IMR-90 (cell line): ENCODE measurements around the gene ZNF524. TPM values are rescaled to one million over a fixed set of nuclear protein-coding genes. Genes with fewer than 3 reads are reported as not detected.

Source experiments
- ATAC-seq: fragments of 200-7000 bp; cut with Tn5 transposase; 2 replicates; pipeline ENCODE4 v1.9.1; 2020; ENCODE audit warnings: low read depth, mild to moderate bottlenecking, moderate library complexity
- BruUV-seq: library from RNA; stranded (reverse); fragments of 400-500 nt; replicated peaks from 2 replicates; lab custom pipeline; 2021; lab: Mats Ljungman, UMichigan
- CTCF ChIA-PET: fragments of 300-600 bp; formaldehyde crosslinking; extraction: SDS; loops from one replicate; lab custom pipeline; 2021; ENCODE audit warnings: antibody characterized with exemption; lab: Yijun Ruan, JAX
- POLR2A ChIA-PET: fragments of 300-600 bp; sonication (Branson Sonifier 250); formaldehyde crosslinking; loops from one replicate; lab custom pipeline; 2022; ENCODE audit warnings: antibody characterized with exemption; ENCODE audit not compliant: unreplicated experiment; lab: Charles Lee
- DNase-seq: peaks from one replicate; pipeline ENCODE4 v3.0.0; 2013
- H2AFZ ChIP-seq: replicated peaks from 2 replicates; pipeline ENCODE3; 2013; ENCODE audit warnings: low read length, mild to moderate bottlenecking; ENCODE audit not compliant: poor library complexity
- H2AK5ac ChIP-seq: 2 replicates; pipeline ENCODE4 v1.6.1; 2013; ENCODE audit warnings: low read depth, low read length, inconsistent platforms
- H2AK9ac ChIP-seq: replicated peaks from 2 replicates; pipeline ENCODE3; 2013; ENCODE audit warnings: mild to moderate bottlenecking, low read depth, low read length, moderate library complexity; ENCODE audit not compliant: poor library complexity
- H2BK120ac ChIP-seq: 2 replicates; pipeline ENCODE4 v1.6.1; 2013; ENCODE audit warnings: low read depth, low read length, inconsistent platforms
- H2BK15ac ChIP-seq: 3 replicates; pipeline ENCODE4 v1.6.1; 2013; ENCODE audit warnings: low read depth, low read length, inconsistent platforms
- H2BK20ac ChIP-seq: 2 replicates; pipeline ENCODE4 v1.6.1; 2013; ENCODE audit warnings: low read depth, mild to moderate bottlenecking, inconsistent platforms, low read length, moderate library complexity
- H2BK5ac ChIP-seq: 2 replicates; pipeline ENCODE4 v1.6.1; 2013; ENCODE audit warnings: mild to moderate bottlenecking, low read depth, low read length, inconsistent platforms; ENCODE audit not compliant: poor library complexity, severe bottlenecking
- H3K14ac ChIP-seq: replicated peaks from 2 replicates; pipeline ENCODE4 v1.6.1; 2013; ENCODE audit warnings: low read depth, low read length, inconsistent platforms
- H3K18ac ChIP-seq: 2 replicates; pipeline ENCODE4 v1.6.1; 2013; ENCODE audit warnings: low read depth, low read length, control low read depth
- H3K23ac ChIP-seq: 2 replicates; pipeline ENCODE4 v1.6.1; 2013; ENCODE audit warnings: low read depth, low read length, inconsistent platforms
- H3K27ac ChIP-seq: 2 replicates; pipeline ENCODE4 v1.5.1; 2013; ENCODE audit warnings: mild to moderate bottlenecking, control low read depth, low read length; ENCODE audit not compliant: insufficient read depth
- H3K27me3 ChIP-seq: 2 replicates; pipeline ENCODE4 v1.6.1; 2013; ENCODE audit warnings: low read length; ENCODE audit not compliant: control insufficient read depth, insufficient read depth
- H3K36me3 ChIP-seq: 2 replicates; pipeline ENCODE4 v1.6.1; 2013; ENCODE audit warnings: low read length, mixed read lengths; ENCODE audit not compliant: control insufficient read depth, insufficient read depth
- H3K4ac ChIP-seq: 2 replicates; pipeline ENCODE4 v1.6.1; 2013; ENCODE audit warnings: low read depth, low read length, inconsistent platforms
- H3K4me1 ChIP-seq: 2 replicates; pipeline ENCODE4 v1.6.1; 2013; ENCODE audit warnings: low read length, mixed read lengths; ENCODE audit not compliant: control insufficient read depth, insufficient read depth
- H3K4me2 ChIP-seq: 2 replicates; pipeline ENCODE4 v1.6.1; 2013; ENCODE audit warnings: low read depth, mild to moderate bottlenecking, control low read depth, low read length, moderate library complexity
- H3K4me3 ChIP-seq: 2 replicates; pipeline ENCODE4 v1.5.1; 2013; ENCODE audit warnings: low read depth, mild to moderate bottlenecking, control low read depth, low read length, moderate library complexity; ENCODE audit not compliant: insufficient read depth
- H3K56ac ChIP-seq: 2 replicates; pipeline ENCODE4 v1.6.1; 2013; ENCODE audit warnings: low read length, inconsistent platforms; ENCODE audit not compliant: insufficient read depth; ENCODE audit errors: extremely low read depth
- H3K79me1 ChIP-seq, 2 experiments: 2 replicates each; pipeline ENCODE4 v1.6.1; 2013; ENCODE audit warnings: low read length in 2 of 2, inconsistent platforms in 1 of 2, low read depth in 1 of 2
- H3K9ac ChIP-seq: 2 replicates; pipeline ENCODE4 v1.6.1; 2013; ENCODE audit warnings: low read depth, low read length, control low read depth
- H3K9me1 ChIP-seq: 2 replicates; pipeline ENCODE4 v1.6.1; 2013; ENCODE audit warnings: low read length, inconsistent platforms; ENCODE audit not compliant: insufficient read depth
- H3K9me3 ChIP-seq: 2 replicates; pipeline ENCODE4 v1.6.1; 2013; ENCODE audit warnings: low read length; ENCODE audit not compliant: control insufficient read depth, insufficient read depth
- H4K20me1 ChIP-seq: 2 replicates; pipeline ENCODE4 v1.6.1; 2013; ENCODE audit warnings: low read length, inconsistent platforms; ENCODE audit not compliant: insufficient read depth
- H4K5ac ChIP-seq: 2 replicates; pipeline ENCODE4 v1.6.1; 2013; ENCODE audit warnings: mild to moderate bottlenecking, low read depth, low read length, control low read depth
- H4K8ac ChIP-seq, 2 experiments: 2 replicates each; pipeline ENCODE4 v1.6.1; 2013; ENCODE audit warnings: low read depth in 2 of 2, low read length in 2 of 2, control low read depth in 1 of 2, inconsistent platforms in 1 of 2
- H4K91ac ChIP-seq: 2 replicates; pipeline ENCODE4 v1.6.1; 2013; ENCODE audit warnings: low read depth, low read length, inconsistent platforms; ENCODE audit not compliant: insufficient read depth
- BHLHE40 ChIP-seq: fragments of 150-350 bp; IDR thresholded peaks from 2 replicates; pipeline ENCODE4 v1.6.1; 2016; ENCODE audit warnings: mild to moderate bottlenecking, low read depth, low read length
- CEBPB ChIP-seq: IDR thresholded peaks from 2 replicates; pipeline ENCODE4 v1.6.1; 2012; ENCODE audit warnings: low read depth, low read length, improper control_type of control experiment
- CHD1 ChIP-seq: IDR thresholded peaks from 2 replicates; pipeline ENCODE4 v1.6.1; 2012; ENCODE audit warnings: low read depth, low read length, improper control_type of control experiment
- MAZ ChIP-seq: IDR thresholded peaks from 2 replicates; pipeline ENCODE4 v1.6.1; 2012; ENCODE audit warnings: low read depth, mild to moderate bottlenecking, low read length, improper control_type of control experiment, moderate library complexity, borderline replicate concordance
- NFE2L2 ChIP-seq: fragments of 150-350 bp; IDR thresholded peaks from 2 replicates; pipeline ENCODE4 v1.6.1; 2016; ENCODE audit warnings: low read depth, mild to moderate bottlenecking, low read length
- POLR2A ChIP-seq: IDR thresholded peaks from 2 replicates; pipeline ENCODE4 v1.6.1; 2012; ENCODE audit warnings: mild to moderate bottlenecking, low read depth, low read length
- RAD21 ChIP-seq: IDR thresholded peaks from 2 replicates; pipeline ENCODE4 v1.6.1; 2012; ENCODE audit warnings: low read length, improper control_type of control experiment
- RCOR1 ChIP-seq: IDR thresholded peaks from 2 replicates; pipeline ENCODE4 v1.6.1; 2012; ENCODE audit warnings: mild to moderate bottlenecking, low read length, improper control_type of control experiment; ENCODE audit not compliant: insufficient replicate concordance
- SMC3 ChIP-seq: fragments of 150-350 bp; IDR thresholded peaks from 2 replicates; pipeline ENCODE4 v1.6.1; 2016; ENCODE audit warnings: low read depth, mild to moderate bottlenecking, antibody characterized with exemption, low read length, moderate library complexity
- WGBS, 2 experiments: methylation state at CpG; one replicate each; pipeline versions ENCODE4 v1.1.5 to v1.1.7; 2013; ENCODE audit warnings: missing lambda C conversion rate in 2 of 2; ENCODE audit not compliant: insufficient read length in 1 of 2; ENCODE audit errors: extremely low coverage in 2 of 2; 5-methylcytosine and 5-hydroxymethylcytosine counted together
- dilution Hi-C: fragments of 300-500 bp; cut with HindIII; formaldehyde crosslinking; loops from one replicate; pipeline ENCODE4 v1.14.3; 2018; ENCODE audit warnings: low sequenced_read_pairs; ENCODE audit not compliant: unreplicated experiment
- in situ Hi-C: fragments of 300-500 bp; cut with MboI; formaldehyde crosslinking; loops from 3 replicates; pipeline ENCODE4 v1.14.3; 2019; ENCODE audit warnings: low sequenced_read_pairs, inconsistent platforms, mixed read lengths
- intact Hi-C: fragments of 100-400 bp; cut with micrococcal nuclease; formaldehyde crosslinking; loops from 2 replicates; pipeline ENCODE4 v1.10.0; 2022
- polyA plus RNA-seq, 3 experiments: library from polyadenylated mRNA; depleted of rRNA; stranded (reverse); fragments of >200 nt; gene quantifications; 2 replicates each; pipeline ENCODE4 v1.2.3, GENCODE V29; 2012; ENCODE audit warnings: low replicate concordance in 1 of 3
- total RNA-seq: library from RNA; depleted of rRNA; stranded (reverse); fragments of >200 nt; gene quantifications from 2 replicates; pipeline ENCODE4 v1.2.3, GENCODE V29; 2012
- TF ChIP-seq, protein P1 (sequence below): fragments of 150-350 bp; IDR thresholded peaks from 2 replicates; pipeline ENCODE4 v1.6.1; 2016; ENCODE audit warnings: low read depth, mild to moderate bottlenecking, low read length, moderate library complexity, borderline replicate concordance
- TF ChIP-seq, protein P2 (sequence below): conservative IDR thresholded peaks from 2 replicates; pipeline ENCODE4 v1.5.1; 2012; ENCODE audit warnings: mild to moderate bottlenecking, low read depth, low read length, improper control_type of control experiment
- TF ChIP-seq, protein P3 (sequence below): fragments of 150-350 bp; IDR thresholded peaks from 2 replicates; pipeline ENCODE4 v1.6.1; 2017; ENCODE audit warnings: mild to moderate bottlenecking, antibody characterized with exemption, low read length, low read depth

ZNF524 gene
- total and polyA plus RNA-seq, 2 of the 4 experiments (the other 2 are of a cell fraction), result 2.3 to 6.6 TPM

DNA sequence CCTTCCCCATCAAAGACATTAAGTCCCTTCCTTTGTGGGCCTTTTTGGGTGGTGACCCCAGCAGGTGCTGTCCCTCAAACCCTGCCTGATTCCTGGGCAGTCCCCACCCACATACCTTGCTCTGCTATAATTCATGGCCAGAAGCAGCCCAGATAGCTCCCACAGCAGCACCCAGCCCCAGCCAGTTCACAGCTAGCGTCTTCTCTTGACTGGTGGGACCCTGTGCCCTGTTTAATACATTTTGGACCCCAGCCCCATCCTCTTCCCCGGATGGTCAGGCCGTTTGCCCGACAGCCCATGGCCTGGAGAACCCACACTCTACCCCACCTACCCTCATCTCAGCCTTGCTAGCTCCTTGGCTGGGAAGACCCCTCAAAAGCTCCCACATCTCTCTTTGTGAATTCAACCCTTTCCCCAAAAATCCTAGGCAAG lies 50.1 kb downstream of the ZNF524 start:
- POLR2A ChIA-PET, result no interaction called here
- in situ Hi-C loops (loop anchor here (25.0 kb wide), 2 partner anchors 1188 to 1513 kb away; partner anchors contain the start of genes CDC42EP5, CNOT3 and LENG9), intact Hi-C loops (no loop called here), dilution Hi-C loops (no loop called here)
- no peak for TF ChIP-seq RCOR1
- no peak for TF ChIP-seq MAZ
- no peak for TF ChIP-seq BHLHE40
- TF ChIP-seq CHD1, result no peak
- no peak for TF ChIP-seq RAD21
- TF ChIP-seq CEBPB, result no peak
- TF ChIP-seq, protein P1, sequence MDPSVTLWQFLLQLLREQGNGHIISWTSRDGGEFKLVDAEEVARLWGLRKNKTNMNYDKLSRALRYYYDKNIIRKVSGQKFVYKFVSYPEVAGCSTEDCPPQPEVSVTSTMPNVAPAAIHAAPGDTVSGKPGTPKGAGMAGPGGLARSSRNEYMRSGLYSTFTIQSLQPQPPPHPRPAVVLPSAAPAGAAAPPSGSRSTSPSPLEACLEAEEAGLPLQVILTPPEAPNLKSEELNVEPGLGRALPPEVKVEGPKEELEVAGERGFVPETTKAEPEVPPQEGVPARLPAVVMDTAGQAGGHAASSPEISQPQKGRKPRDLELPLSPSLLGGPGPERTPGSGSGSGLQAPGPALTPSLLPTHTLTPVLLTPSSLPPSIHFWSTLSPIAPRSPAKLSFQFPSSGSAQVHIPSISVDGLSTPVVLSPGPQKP, result no peak
- no peak for TF ChIP-seq POLR2A
- TF ChIP-seq, protein P2, sequence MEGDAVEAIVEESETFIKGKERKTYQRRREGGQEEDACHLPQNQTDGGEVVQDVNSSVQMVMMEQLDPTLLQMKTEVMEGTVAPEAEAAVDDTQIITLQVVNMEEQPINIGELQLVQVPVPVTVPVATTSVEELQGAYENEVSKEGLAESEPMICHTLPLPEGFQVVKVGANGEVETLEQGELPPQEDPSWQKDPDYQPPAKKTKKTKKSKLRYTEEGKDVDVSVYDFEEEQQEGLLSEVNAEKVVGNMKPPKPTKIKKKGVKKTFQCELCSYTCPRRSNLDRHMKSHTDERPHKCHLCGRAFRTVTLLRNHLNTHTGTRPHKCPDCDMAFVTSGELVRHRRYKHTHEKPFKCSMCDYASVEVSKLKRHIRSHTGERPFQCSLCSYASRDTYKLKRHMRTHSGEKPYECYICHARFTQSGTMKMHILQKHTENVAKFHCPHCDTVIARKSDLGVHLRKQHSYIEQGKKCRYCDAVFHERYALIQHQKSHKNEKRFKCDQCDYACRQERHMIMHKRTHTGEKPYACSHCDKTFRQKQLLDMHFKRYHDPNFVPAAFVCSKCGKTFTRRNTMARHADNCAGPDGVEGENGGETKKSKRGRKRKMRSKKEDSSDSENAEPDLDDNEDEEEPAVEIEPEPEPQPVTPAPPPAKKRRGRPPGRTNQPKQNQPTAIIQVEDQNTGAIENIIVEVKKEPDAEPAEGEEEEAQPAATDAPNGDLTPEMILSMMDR, result no peak
- TF ChIP-seq, protein P3, sequence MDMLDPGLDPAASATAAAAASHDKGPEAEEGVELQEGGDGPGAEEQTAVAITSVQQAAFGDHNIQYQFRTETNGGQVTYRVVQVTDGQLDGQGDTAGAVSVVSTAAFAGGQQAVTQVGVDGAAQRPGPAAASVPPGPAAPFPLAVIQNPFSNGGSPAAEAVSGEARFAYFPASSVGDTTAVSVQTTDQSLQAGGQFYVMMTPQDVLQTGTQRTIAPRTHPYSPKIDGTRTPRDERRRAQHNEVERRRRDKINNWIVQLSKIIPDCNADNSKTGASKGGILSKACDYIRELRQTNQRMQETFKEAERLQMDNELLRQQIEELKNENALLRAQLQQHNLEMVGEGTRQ, result no peak
- no peak for TF ChIP-seq SMC3
- no peak for TF ChIP-seq NFE2L2
- Histone ChIP-seq H3K9me3 (no peaks in the 10 kb centered on the region), H3K27me3 (no peaks in the 10 kb centered on the region), H2AK5ac (no peak overlapping the region), H4K20me1 (peaks cover 7% of the 10 kb centered on the region), H2AK9ac (no peak overlapping the region), H4K8ac (no peak overlapping the region), H3K18ac (no peak overlapping the region), H2BK5ac (no peak overlapping the region), H3K4me2 (no peak overlapping the region), H3K79me1 (peaks cover 18 to 32% of the 10 kb centered on the region in 2 experiments), H3K27ac (no peak overlapping the region), H3K4me1 (peaks cover 5% of the 10 kb centered on the region), H3K23ac (no peak overlapping the region), H3K4me3 (no peak overlapping the region), H2BK120ac (no peak overlapping the region), H3K9me1 (no peaks in the 10 kb centered on the region), H2BK20ac (no peak overlapping the region), H3K36me3 (peaks cover 13% of the 10 kb centered on the region), H3K14ac (no peak overlapping the region), H3K56ac (no peak overlapping the region), H4K5ac (no peak overlapping the region), H2BK15ac (no peak overlapping the region), H4K91ac (no peak overlapping the region), H2AFZ (no peak overlapping the region), H3K4ac (no peak overlapping the region), H3K9ac (no peak overlapping the region)
- no TSS peak for BruUV-seq
- CTCF ChIA-PET, result no interaction called here
- 100% methylated on average over 1 of the region's 4 CpGs; no CpG with 5 or more reads in 1 of the 2 experiments for WGBS, 2 experiments
- ATAC-seq (no peak), DNase-seq (no peak)
